Endothelial cell of umbilical vein (primary cell): ENCODE measurements around the gene TBX5.

ENCODE experiments used
- EZH2 ChIP-seq: IDR thresholded peaks from 2 replicates; pipeline ENCODE4 v1.6.1; 2012; ENCODE audit warnings: borderline replicate concordance, low read depth, mild to moderate bottlenecking, moderate library complexity, low read length, inconsistent platforms; ENCODE audit not compliant: severe bottlenecking
- GATA2 ChIP-seq: IDR thresholded peaks from 2 replicates; pipeline ENCODE4 v1.7.0; 2011; ENCODE audit warnings: low read depth, mild to moderate bottlenecking, moderate library complexity, mixed read lengths, low read length; ENCODE audit not compliant: insufficient read length, insufficient read depth
- JUN ChIP-seq: IDR thresholded peaks from 2 replicates; pipeline ENCODE4 v1.6.1; 2011; ENCODE audit warnings: borderline replicate concordance, low read depth; ENCODE audit not compliant: insufficient read length, insufficient read depth
- POLR2A ChIP-seq: IDR thresholded peaks from 2 replicates; pipeline ENCODE4 v1.6.1; 2012; ENCODE audit warnings: low read depth, mild to moderate bottlenecking, control low read depth, low read length
- POLR2AphosphoS5 ChIP-seq: IDR thresholded peaks from 2 replicates; pipeline ENCODE4 v1.6.1; 2012; ENCODE audit warnings: low read depth, mild to moderate bottlenecking, control low read depth, low read length, moderate library complexity; ENCODE audit not compliant: insufficient read depth
- TF ChIP-seq, protein P1 (sequence below), 2 donors: IDR thresholded peaks; 1 replicate in 1 of 2; 2 replicates in 1 of 2; pipeline ENCODE4 v1.5.1; 2011; ENCODE audit warnings: low read length in 2 of 2, mild to moderate bottlenecking in 2 of 2, moderate library complexity in 2 of 2, control low read depth in 1 of 2, inconsistent platforms in 1 of 2, low read depth in 1 of 2; ENCODE audit not compliant: insufficient read depth in 1 of 2; ENCODE audit errors: extremely low read depth in 1 of 2
- TF ChIP-seq, protein P2 (sequence below): IDR thresholded peaks from 2 replicates; pipeline ENCODE4 v1.6.1; 2011; ENCODE audit not compliant: insufficient read depth, insufficient read length

GRCh38 chr12:114327765-114328164, 78.2 kb downstream of the TBX5 start:
- TF ChIP-seq, protein P1, sequence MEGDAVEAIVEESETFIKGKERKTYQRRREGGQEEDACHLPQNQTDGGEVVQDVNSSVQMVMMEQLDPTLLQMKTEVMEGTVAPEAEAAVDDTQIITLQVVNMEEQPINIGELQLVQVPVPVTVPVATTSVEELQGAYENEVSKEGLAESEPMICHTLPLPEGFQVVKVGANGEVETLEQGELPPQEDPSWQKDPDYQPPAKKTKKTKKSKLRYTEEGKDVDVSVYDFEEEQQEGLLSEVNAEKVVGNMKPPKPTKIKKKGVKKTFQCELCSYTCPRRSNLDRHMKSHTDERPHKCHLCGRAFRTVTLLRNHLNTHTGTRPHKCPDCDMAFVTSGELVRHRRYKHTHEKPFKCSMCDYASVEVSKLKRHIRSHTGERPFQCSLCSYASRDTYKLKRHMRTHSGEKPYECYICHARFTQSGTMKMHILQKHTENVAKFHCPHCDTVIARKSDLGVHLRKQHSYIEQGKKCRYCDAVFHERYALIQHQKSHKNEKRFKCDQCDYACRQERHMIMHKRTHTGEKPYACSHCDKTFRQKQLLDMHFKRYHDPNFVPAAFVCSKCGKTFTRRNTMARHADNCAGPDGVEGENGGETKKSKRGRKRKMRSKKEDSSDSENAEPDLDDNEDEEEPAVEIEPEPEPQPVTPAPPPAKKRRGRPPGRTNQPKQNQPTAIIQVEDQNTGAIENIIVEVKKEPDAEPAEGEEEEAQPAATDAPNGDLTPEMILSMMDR (IDR thresholded peaks at IDR 0.05; ENCODE audit: extremely low read depth in 1 of 2, insufficient read depth in 1 of 2, low read depth in 1 of 2, low read length in 2 of 2), result no peak
- TF ChIP-seq, protein P2, sequence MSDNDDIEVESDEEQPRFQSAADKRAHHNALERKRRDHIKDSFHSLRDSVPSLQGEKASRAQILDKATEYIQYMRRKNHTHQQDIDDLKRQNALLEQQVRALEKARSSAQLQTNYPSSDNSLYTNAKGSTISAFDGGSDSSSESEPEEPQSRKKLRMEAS, result no peak
- TF ChIP-seq POLR2AphosphoS5 (no peak), EZH2 (no peak), GATA2 (no peak), POLR2A (no peak), JUN (no peak)
